HG02588 (cell line): ENCODE results near the gene MAB21L4.

ENCODE experiments used
- ATAC-seq: cut with Tn5 transposase; IDR thresholded peaks from one replicate; pipeline ENCODE4 v1.9.1; 2021; ENCODE audit warnings: mild to moderate bottlenecking, moderate library complexity; ENCODE audit not compliant: unreplicated experiment

The MAB21L4 gene

GRCh38 chr2:240884745-240885144 lies 11.2 kb downstream of the MAB21L4 start:
- ATAC-seq = no peak

GRCh38 chr2:240884221-240884620 lies 11.7 kb downstream of the MAB21L4 start:
- no peak for ATAC-seq

- no peak for ATAC-seq
Measured at GRCh38 chr2:240881913-240882312, 14.0 kb downstream of the MAB21L4 start.

DNA sequence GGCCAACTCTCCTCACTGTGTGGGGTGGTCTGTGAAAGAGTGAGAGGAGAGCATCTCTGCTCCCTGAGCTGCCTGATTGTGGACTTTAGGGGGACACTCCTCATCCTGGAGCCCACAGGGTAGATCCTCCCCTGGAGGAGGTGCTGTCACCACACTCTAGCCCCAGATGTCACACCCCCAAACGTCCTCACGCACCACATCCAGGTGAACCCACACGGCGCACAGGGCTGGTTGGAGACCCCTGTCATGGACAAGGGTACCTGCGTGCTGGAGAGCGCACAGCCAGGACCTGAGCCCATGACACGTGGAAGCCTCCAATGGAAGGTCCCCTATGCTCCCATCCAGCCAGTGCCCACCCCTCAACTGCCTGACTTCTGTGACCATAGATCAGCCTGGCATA lies 16.9 kb downstream of the MAB21L4 start:
- ATAC-seq = no peak

GRCh38 chr2:240878341-240878936 lies 17.5 kb downstream of the MAB21L4 start:
- no peak for ATAC-seq

- ATAC-seq = no peak
Measured at GRCh38 chr2:240877460-240878340, 18.3 kb downstream of the MAB21L4 start.

DNA sequence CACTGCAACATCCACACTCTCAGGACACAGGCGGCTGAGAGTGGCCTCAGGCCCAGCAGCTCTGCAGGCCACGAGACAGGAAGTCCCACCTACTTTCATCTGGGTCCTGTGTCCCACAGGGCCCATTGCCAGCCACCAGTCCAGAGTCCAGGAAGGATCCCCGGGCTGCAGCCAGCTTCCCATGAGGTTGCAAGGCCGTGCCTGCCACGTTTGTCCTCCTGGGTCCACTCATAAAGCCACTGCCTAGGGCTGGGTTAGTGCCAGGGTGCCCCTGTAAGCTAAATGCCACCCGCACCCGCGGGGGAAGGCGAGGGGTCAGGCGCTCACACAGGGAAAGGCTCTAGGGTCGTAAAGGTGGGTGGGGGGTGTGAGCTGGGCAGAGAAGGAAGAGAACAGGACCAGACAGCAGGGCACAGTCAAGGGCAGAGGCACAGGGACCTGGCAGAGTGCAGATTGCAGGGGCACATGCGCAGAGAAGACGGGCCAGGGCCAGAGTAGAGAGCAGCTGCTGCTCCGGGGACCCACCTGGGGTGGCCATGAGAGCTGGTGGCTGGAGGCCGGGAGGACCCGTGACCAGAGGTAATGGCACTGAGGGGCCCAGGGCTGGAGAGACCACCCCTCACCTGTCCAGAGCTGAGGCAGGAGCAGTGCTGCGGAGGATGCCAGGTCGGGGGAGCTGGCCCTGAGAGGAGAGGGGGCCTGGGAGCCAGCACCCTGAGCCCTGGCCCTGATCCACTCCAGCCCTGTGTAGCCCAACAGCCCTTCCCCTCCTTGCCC lies 19.3 kb downstream of the MAB21L4 start:
- no peak for ATAC-seq

DNA sequence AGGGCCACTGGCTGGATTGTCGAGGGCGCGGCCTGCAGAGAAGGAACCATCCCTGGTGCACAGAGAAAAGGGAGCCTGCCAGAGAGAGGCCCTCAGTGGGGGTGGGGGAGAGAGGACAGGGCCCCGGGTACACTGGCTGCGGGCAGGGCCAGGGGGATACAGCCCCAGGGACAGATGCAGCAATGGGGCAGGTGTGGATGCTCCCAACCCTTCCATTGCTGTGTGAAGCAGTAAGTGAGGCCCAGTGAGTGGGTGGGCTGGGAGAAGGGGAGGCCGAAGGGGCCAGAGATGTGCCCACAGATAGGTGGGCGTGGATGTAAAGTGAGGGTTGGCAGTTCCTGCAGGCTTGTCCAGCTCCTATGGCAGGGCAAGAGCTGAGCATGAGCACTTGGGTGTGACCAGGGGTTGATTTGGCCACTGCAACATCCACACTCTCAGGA lies 19.9 kb downstream of the MAB21L4 start:
- no peak for ATAC-seq

DNA sequence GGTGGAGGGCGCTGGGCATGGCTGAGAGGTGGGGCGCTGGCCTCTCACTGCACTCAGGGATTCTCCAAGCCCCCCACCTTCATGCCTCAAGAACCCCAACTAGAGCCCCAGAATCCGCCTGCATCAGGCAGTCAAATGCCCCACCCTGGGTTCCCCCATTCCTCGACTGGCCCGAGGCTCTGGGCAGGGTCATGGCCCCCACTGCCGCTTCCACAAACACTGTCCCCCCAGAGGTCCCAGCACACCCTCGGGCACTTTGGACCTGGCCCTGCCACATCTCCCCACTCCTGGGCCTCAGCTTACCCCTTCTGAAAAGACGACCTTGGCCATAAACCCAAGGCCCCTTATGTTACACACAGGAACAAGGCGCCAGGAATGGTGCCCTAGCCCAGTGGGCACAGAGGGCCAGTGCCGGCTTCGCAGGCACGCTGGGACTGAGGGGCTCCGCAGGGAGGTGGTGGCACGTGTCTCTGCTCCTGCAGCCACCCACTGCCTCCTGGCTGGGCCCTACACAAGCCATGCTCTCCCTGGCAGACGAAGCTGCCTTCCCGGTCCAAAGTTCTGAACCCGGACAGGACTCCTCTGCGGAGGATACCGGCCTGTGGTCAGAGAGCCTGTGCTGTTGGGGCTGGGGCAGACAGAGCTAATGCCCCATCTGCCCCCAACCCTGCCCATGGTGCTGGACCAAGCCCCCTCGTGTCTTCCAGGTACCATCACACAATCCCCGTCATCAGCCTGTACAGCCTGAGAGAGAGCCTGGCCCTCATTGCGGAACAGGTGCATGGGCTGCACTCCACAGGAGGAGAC lies 20.5 kb downstream of the MAB21L4 start:
- ATAC-seq = no peak

- no peak for ATAC-seq
Measured at GRCh38 chr2:240874715-240875227, 21.2 kb downstream of the MAB21L4 start.

DNA sequence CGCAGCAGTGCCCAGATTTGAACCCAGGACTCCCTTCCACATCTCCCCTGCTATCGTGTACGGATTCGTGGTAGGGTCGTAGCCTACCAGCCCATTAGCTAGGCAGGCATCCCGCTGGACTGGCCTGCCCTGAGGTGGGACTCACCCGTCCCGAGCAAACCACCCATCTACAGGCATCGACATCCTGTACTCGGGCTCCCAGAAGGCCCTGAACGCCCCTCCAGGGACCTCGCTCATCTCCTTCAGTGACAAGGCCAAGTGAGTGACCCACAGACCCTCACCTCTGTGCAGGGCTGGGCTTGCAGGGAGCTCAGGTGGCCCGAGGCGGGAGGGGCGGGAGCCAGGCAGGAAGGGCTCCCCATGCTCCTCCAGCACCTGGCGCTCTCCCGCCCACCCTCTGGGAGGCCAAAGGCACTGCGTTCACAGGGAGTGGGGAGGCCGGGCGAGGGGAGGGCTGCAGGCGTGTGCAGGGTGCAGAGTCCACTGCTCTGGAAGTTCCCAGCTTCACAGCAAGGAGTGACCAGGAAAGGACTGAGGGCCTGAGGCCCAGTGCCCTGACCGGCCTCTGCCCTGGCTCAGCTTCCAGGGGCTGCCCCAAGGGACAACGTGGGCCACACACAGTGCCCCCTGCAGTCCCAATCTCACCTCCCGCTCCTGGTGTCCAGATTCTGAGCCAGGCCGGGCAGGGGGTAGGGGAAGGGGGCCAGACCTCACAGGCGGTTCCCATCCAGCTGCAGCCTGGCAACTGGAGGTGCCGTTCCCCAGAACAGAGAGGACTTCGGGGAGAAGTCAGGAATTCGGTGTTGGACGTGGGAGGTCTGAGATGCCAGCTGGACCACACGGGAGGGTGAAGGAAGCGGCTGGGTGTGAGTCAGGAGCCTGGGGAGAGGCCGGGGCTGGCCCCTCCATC lies 21.9 kb downstream of the MAB21L4 start:
- ATAC-seq = no peak

GRCh38 chr2:240873098-240873788 lies 22.7 kb downstream of the MAB21L4 start:
- no peak for ATAC-seq

DNA sequence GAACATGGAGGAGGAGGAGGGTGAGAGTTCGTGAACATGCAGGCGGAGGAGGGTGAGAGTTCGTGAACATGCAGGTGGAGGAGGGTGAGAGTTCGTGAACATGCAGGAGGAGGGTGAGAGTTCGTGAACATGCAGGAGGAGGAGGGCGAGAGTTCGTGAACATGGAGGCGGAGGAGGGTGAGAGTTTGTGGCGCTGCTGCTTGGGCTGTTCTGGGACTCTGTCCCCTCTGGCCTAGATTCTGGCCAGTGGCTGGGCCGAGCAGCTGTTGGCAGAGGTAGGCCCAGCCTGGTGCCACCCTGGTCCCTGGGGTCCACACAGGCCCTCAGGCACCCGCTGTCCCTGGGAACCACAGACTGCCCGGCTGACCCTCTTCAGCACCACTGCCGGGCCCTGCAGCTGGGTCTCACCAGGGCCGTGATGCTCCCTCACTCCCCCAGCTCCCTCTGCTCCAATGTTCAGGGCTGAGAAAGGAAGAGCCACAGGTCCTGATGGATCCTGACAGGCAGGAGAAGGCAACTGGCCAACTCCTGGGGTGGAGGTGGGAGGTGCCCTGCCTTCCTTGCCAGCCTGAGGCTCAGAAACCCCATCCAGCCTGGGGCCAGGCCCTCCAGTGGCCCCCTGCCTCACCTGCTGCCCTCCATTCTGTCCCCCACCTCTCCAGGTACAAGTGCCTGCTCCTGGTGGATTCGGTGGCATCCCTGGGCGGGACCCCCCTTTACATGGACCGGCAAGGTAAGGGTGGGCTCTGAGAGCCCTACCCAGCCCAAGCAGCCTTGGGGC lies 23.4 kb downstream of the MAB21L4 start:
- no peak for ATAC-seq

DNA sequence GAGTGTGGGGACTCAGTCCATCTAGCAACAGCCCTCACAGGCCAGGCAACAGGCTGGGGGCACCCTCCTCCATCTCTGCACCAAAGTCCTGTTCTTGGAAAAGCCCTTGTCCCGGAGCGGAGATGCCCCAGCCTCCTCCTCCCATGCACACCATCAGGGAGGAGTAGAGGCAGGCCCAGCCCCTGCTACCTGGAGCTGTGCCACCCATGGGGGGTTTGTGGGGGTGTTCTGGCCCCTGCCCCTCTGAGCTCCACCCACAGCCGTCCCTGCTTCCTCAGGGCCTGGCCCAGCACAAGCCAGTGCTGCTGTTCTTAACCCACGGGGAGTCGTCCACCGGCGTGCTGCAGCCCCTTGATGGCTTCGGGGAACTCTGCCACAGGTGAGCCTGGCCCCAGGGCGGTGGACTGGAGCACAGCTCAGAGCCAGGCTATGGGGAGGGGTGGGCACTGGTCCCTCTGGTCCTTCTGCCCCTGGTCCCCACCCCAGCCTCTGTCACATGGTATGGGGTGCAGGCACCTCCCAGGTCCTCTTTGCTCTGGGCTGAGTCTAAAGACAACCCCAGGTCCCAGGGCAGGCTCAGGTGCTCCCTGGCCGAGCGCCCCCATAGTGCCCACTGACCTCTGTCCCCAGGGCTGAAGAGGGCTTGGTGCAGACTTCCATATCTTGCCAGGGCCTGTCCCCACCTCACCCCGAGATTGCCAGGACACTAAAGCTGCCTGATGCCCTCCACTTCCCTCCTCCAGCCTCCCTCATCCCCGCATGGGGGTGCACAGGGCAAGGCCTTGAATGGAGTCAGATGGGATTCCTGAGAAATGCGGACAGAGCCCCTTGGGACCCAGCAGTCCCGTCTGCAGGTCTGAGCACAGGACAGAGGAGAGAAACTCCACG lies 24.6 kb downstream of the MAB21L4 start:
- no peak for ATAC-seq

GRCh38 chr2:240869956-240870875 lies 25.7 kb downstream of the MAB21L4 start:
- ATAC-seq = no peak
